Coronary artery (tissue), 2 donors: Measurements from ENCODE around the gene HECTD1.

Experiments used
- DNase-seq: peaks from one replicate; pipeline ENCODE4 v3.0.0-alpha.2; 2017; ENCODE audit warnings: low spot score
- H3K27ac ChIP-seq, 2 donors: fragments of 200-600 bp; sonication (generic); one replicate each; pipeline ENCODE4 v1.5.1; 2016 to 2019
- H3K4me3 ChIP-seq: fragments of 200-600 bp; sonication (generic); 2 replicates; pipeline ENCODE4 v1.5.1; 2016; ENCODE audit warnings: mild to moderate bottlenecking, moderate library complexity
- TF ChIP-seq, protein P1 (sequence below): fragments of 200-600 bp; sonication (generic); IDR thresholded peaks from one replicate; pipeline ENCODE4 v1.5.1; 2019; ENCODE audit warnings: antibody characterized with exemption

HECTD1 gene

DNA sequence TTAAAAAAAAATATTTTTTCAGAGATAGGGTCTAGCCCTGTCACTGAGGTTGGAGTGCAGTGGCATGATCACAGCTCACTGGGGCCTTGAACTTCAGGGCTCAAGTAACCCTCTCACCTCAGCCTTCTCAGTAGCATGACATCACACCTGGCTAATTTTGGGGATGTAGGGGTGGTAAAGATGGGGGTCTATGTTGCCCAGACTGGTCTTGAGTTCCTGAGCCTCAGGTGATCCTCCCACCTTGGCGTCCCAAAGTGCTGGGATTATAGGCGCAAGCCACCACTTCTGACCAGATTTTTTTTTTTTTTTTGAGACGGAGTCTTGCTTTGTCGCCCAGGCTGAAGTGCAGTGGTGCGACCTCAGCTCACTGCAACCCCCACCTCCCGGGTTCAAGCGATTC is 80.9 kb downstream of the HECTD1 start:
- no peak overlapping the region for H3K27ac ChIP-seq
- TF ChIP-seq, protein P1, sequence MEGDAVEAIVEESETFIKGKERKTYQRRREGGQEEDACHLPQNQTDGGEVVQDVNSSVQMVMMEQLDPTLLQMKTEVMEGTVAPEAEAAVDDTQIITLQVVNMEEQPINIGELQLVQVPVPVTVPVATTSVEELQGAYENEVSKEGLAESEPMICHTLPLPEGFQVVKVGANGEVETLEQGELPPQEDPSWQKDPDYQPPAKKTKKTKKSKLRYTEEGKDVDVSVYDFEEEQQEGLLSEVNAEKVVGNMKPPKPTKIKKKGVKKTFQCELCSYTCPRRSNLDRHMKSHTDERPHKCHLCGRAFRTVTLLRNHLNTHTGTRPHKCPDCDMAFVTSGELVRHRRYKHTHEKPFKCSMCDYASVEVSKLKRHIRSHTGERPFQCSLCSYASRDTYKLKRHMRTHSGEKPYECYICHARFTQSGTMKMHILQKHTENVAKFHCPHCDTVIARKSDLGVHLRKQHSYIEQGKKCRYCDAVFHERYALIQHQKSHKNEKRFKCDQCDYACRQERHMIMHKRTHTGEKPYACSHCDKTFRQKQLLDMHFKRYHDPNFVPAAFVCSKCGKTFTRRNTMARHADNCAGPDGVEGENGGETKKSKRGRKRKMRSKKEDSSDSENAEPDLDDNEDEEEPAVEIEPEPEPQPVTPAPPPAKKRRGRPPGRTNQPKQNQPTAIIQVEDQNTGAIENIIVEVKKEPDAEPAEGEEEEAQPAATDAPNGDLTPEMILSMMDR: no peak
- no peak overlapping the region for H3K4me3 ChIP-seq
- no peak for DNase-seq

DNA sequence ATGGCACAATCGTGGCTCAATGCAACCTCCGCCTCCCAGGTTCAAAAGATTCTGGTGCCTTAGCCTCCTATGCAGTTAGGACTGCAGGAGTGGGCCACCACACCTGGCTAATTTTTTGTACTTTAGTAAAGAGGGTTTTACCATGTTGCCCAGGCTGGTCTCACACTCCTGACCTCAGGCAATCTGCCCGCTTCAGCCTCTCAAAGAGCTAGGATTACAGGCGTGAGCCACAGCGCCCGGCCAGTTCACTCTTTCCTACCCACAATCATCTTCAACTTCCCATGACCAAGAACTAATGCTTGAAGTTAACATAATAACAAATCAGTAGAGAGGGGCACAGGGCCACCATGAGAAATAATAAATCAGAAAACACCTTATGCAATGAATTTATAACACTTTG is 82.4 kb downstream of the HECTD1 start:
- DNase-seq: no peak
- TF ChIP-seq, protein P1: no peak
- Histone ChIP-seq H3K4me3 (no peak overlapping the region), H3K27ac (no peak overlapping the region)

DNA sequence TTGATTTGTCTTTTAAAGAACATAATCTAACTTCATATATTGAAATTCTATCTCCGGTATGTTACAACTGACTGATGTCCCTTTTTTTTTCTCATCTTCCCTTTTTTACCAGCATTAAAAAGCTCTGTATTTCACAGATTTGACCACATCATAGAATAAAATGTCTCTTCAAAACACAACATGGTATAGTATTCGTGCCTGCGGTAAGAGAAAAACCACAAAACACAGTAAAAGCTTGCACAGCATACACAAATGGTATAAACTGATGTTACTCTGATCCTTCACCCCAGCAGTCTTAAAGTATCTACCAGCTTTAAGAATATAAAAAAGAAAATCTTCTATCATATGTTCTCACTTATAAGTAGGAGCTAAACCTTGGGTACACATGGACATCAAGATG is 83.4 kb downstream of the HECTD1 start:
- DNase-seq: no peak
- TF ChIP-seq, protein P1: no peak
- Histone ChIP-seq H3K4me3 (no peak overlapping the region), H3K27ac (no peak overlapping the region)

DNA sequence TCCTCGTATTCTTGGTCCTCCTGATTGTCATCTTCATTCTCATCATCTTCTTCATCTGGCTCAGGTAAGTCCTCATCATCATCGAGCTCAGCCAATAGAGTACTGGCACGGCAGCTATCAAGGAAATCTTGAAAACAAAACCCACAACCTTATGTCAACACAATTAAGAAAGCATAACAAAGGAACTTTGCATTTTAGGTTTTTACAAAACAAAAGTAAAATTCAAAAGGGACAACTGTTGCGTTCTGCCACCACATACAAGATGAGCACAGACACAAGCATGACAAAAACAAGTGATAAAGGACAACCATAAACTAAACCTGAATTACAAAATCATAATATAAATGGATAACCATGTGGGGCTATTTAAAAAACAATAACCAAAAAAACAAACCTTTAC is 84.7 kb downstream of the HECTD1 start:
- H3K27ac ChIP-seq: no peak overlapping the region
- DNase-seq: no peak
- no peak overlapping the region for H3K4me3 ChIP-seq
- TF ChIP-seq, protein P1: no peak

DNA sequence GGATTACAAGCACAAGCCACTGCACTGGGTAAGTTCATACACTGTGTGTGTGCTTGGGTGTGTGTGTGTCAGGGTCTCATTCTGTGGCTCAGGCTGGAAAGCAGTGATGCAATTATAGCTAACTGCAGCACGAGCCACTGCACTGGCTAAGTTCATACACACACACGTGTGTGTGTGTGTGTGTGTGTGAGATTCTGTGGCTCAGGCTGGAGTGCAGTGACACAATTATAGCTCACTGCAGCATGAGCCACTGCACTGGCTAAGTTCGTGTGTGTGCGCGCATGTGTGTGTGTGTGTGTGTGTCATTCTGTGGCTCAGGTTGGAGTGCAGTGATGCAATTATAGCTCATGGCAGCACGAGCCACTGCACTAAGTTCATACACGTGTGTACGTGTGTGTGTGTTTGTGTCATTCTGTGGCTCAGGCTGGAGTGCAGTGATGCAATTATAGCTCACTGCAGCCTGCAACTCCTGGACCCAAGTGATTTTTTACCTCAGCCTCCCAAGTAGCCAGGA is 85.4 kb downstream of the HECTD1 start:
- TF ChIP-seq, protein P1: no peak
- Histone ChIP-seq H3K4me3 (no peak overlapping the region), H3K27ac (no peak overlapping the region)
- DNase-seq: no peak

DNA sequence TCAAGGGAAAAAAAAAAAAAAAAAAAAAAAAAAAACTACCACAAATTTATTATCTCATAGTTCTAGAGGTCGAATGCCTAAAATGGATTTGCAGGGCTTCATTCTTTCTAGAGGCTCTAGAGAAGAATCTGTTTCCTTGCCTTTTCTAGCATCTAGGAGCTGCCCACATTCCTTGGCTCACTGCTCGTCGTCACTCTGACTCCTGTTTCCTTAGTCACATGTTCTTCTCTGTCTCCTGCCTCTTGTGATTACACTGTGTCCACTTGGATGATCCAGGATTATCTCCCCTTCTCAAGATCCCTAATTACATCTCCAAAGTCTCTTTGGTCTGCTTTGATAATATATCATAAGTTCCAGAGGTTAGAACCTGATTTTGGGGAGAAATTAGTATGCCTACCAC is 88.7 kb downstream of the HECTD1 start:
- H3K4me3 ChIP-seq: no peak overlapping the region
- no peak for DNase-seq
- TF ChIP-seq, protein P1: no peak
- no peak overlapping the region for H3K27ac ChIP-seq

DNA sequence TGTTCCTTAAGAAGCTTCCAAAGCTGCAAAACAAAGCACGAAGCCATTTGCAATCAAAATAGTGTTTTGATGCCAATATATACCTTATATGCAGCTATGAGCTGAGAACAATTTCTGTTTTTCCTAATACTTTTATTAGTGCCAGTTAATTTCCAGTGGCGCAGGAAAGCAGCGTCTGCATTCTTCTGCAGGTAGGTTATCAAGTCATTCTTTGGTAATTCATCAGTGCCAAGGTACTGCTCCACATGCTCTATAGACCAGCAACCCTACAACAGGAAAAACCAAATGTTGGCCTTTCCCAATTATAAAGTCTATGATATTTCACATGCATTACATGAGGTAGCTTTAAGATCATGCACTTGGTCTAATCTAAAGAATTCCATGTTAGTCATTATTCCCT is 93.8 kb downstream of the HECTD1 start:
- Histone ChIP-seq H3K27ac (no peak overlapping the region), H3K4me3 (no peak overlapping the region)
- DNase-seq: no peak
- TF ChIP-seq, protein P1: no peak
